ENCODE data around the gene FKBP5. TPM values are rescaled to one million over a fixed set of nuclear protein-coding genes. Genes with fewer than 3 reads are reported as not detected.

Gene FKBP5
- total and polyA plus RNA-seq, 9 of the 15 experiments (the other 6 are each of a cell fraction or from before 2014, with no cell fraction given) = 32.7 to 151 (median 75.0) TPM

DNA sequence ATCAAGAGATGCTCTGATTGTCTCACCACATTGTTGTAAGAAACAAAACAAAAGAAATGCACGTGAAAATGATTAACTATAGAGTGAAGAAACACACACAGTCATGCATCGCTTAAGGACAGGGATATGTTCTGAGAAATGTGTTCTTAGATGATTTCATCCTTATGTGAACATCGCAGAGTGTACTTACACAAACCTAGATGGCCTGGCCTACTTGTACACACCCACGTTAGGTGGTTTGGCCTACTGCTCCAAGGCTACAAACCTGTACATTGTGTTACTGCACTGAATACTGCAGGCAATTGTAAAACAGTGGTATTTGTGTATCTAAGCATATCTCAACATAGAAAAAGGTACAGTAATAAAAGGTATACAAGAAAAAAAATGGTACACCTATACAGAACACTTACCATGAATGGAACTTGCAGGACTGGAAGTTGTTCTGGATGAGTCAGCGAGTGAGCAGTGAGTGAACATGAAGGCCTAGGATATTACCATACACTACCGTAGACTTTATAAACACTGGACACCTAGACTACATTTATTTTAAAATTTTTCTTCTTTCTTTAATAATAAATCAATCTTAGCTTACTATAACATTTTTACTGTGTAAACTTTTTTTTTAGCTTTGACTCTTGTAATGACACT lies 48.6 kb downstream of the FKBP5 start:
- peaks cover 88% of the 10 kb centered on the region for H3K36me3 ChIP-seq (ENCODE audit: control insufficient read depth, insufficient read depth, low read length)

DNA sequence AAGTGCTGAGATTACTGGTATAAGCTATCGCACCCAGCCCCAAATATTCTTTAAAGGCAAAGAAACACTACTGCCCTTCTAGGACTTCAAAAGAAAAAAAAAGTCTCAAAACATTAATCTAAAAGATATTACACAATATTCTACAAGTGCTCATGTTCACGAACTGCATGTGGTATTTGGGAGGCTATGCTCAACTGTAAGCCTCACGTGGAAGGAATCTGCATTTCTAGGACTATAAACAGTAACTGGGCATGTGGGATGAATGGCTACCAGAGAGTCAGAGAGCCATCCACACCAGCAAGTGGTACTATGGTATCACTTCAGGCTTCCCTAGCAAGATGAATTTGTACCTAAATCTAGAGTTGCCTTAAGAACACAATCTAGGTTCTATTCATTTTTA lies 50.0 kb downstream of the FKBP5 start:
- ATAC-seq (no peak), DNase-seq (ENCODE audit: extremely low read depth in 1 of 4, low spot score in 3 of 4) (no peak), FAIRE-seq (no peak)
- Histone ChIP-seq H4K20me1 (replicated peaks; ENCODE audit: control insufficient read depth, insufficient read depth, low read length) (no peaks in the 10 kb centered on the region), H3K4me3 (no peak overlapping the region), H3K4me2 (ENCODE audit: insufficient read depth, low read length) (no peak overlapping the region), H3K79me2 (ENCODE audit: control insufficient read depth, insufficient read depth, low read length) (peaks cover 12% of the 10 kb centered on the region), H2AFZ (ENCODE audit: low read depth, low read length) (no peak overlapping the region), H3K4me1 (replicated peaks in 1 of 2; ENCODE audit: control insufficient read depth in 2 of 2, insufficient read depth in 2 of 2, low read length in 2 of 2) (no peaks in the 10 kb centered on the region), H3K9me3 (replicated peaks; ENCODE audit: control insufficient read depth, insufficient read depth, low read depth, low read length) (no peaks in the 10 kb centered on the region), H3K27me3 (ENCODE audit: control insufficient read depth in 2 of 2, insufficient read depth in 2 of 2, low read length in 2 of 2) (no peaks in the 10 kb centered on the region), H3K27ac (ENCODE audit: extremely low read depth, low read depth, low read length) (no peak overlapping the region), H3K36me3 (ENCODE audit: control insufficient read depth, insufficient read depth, low read length) (peaks cover 88% of the 10 kb centered on the region), H3K9me1 (ENCODE audit: control insufficient read depth, insufficient read depth, low read length) (no peaks in the 10 kb centered on the region), H3K9ac (ENCODE audit: insufficient read depth in 1 of 2, low read depth in 2 of 2, low read length in 2 of 2) (no peak overlapping the region)
- intact Hi-C loops (cut with micrococcal nuclease) (no loop called here), in situ Hi-C loops (cut with MboI) (no loop called here)
- 91% methylated on average over 3 of the region's 3 CpGs for WGBS (ENCODE audit: insufficient coverage, low coverage, missing lambda C conversion rate)
- ChIA-PET CTCF (ENCODE audit: low intra/inter-chr PET ratio) (no interaction called here), POLR2A (interaction anchor here (0.9 to 1.3 kb wide), 2 partner anchors 20 to 25 kb away, joined by 4 read pairs; no protein-coding TSS in a partner anchor)
- no TSS peak for BruUV-seq (replicated peaks)
- TF ChIP-seq CEBPG (CRISPR knock-in tag; IDR thresholded peaks at IDR 0.05) (no peak), CEBPG (tag; conservative IDR thresholded peaks at IDR 0.05 in 1 of 2, IDR thresholded peaks at IDR 0.05 in 1 of 2) (0 out of 4 replicates have a peak, but pooled peaks of 1 of the 2 experiments have one; percentile 27), YY1 (IDR thresholded peaks at IDR 0.05; ENCODE audit: borderline replicate concordance in 1 of 3, control insufficient read depth in 1 of 3, extremely low read depth in 1 of 3, insufficient read depth in 3 of 3, insufficient read length in 1 of 3, insufficient replicate concordance in 2 of 3, low read depth in 1 of 3, low read length in 2 of 3) (no peak), CEBPB (tag; IDR thresholded peaks at IDR 0.05) (0 out of 2 replicates have a peak, but pooled peaks have one; percentile 16), ARID2 (IDR thresholded peaks at IDR 0.05) (no peak)

More for the DNA sequence above, 48.6 kb downstream of the FKBP5 start:
- intact Hi-C loops (cut with micrococcal nuclease) = no loop called here
- ChIA-PET POLR2A (interaction anchor here (0.7 to 0.9 kb wide), 2 partner anchors 17 to 32 kb away, joined by 3 read pairs; no protein-coding TSS in a partner anchor), CTCF (ENCODE audit: low intra/inter-chr PET ratio) (no interaction called here)
- BruUV-seq (replicated peaks) = no TSS peak
- Histone ChIP-seq H3K79me2 (ENCODE audit: control insufficient read depth, insufficient read depth, low read length) (peaks cover 27% of the 10 kb centered on the region), H3K9me3 (replicated peaks; ENCODE audit: control insufficient read depth, insufficient read depth, low read depth, low read length) (no peaks in the 10 kb centered on the region), H3K4me1 (replicated peaks in 1 of 2; ENCODE audit: control insufficient read depth in 2 of 2, insufficient read depth in 2 of 2, low read length in 2 of 2) (no peaks in the 10 kb centered on the region), H2AFZ (ENCODE audit: low read depth, low read length) (no peak overlapping the region), H3K4me2 (ENCODE audit: insufficient read depth, low read length) (no peak overlapping the region), H3K27me3 (ENCODE audit: control insufficient read depth in 2 of 2, insufficient read depth in 2 of 2, low read length in 2 of 2) (no peaks in the 10 kb centered on the region), H4K20me1 (replicated peaks; ENCODE audit: control insufficient read depth, insufficient read depth, low read length) (no peaks in the 10 kb centered on the region), H3K9ac (ENCODE audit: insufficient read depth in 1 of 2, low read depth in 2 of 2, low read length in 2 of 2) (no peak overlapping the region), H3K4me3 (no peak overlapping the region), H3K27ac (ENCODE audit: extremely low read depth, low read depth, low read length) (no peak overlapping the region), H3K9me1 (ENCODE audit: control insufficient read depth, insufficient read depth, low read length) (no peaks in the 10 kb centered on the region)
- DNase-seq (ENCODE audit: extremely low read depth in 1 of 4, low spot score in 3 of 4) (no peak), ATAC-seq (no peak), FAIRE-seq (no peak)
- 90% methylated on average over 6 of the region's 6 CpGs for WGBS (ENCODE audit: insufficient coverage, low coverage, missing lambda C conversion rate)
- in situ Hi-C loops (cut with MboI) = no loop called here
- TF ChIP-seq HNRNPL (IDR thresholded peaks at IDR 0.05; ENCODE audit: low read depth, low read length) (no peak), MXI1 (IDR thresholded peaks at IDR 0.05; ENCODE audit: low read depth, low read length) (no peak), ZNF324 (CRISPR knock-in tag; IDR thresholded peaks at IDR 0.05) (no peak)
